Measurements from ENCODE around the gene PRMT7.

The PRMT7 gene

DNA sequence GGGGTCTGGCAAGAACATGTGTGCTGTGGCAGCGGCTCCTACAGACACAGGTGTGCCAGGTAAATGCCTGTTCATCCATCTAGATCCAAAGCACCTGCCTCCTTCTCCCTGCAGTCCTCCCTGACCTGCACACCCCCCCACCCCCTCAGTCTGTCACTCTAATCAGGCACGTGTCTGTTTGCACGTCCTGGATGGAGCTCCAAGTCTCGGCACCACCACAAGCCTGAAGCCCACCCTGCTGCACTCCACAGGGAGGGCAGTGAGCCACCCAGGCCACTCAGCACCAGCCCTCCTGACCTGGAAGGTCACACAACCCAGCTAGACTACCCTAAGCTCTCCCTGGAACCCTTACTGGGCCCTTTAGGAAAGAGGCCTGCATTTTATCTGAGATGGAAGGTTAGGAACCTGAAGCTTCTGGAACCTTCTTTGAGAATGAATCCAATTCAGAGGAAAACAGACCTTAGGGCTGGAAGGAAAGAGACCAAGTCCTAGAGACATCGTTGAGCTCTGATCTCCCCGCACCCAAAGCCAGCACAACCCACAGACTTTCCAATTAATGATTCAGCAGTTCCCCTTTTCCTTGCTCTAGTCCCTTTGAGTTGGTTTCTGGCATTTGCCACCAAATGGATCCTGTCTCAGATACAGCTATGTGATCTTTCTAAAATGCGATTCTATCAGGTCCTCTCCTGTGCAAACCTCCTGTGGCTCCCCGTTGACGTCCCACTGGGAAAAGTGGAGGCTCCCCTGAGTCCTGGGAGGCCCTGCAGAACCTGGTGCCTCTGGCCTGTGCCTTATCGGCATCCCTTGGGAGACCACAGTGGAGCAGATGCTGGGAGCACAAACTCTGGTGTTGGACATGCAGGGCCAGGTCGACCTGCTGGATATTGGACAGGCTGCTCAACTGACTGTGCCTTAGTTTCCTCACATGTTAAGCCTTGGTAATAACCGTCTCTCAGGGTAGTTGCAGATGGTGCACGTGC is 67.9 kb downstream of the PRMT7 start:
- H3K4me3 ChIP-seq (ENCODE audit: low read depth, low read length): no peak overlapping the region
- in situ Hi-C loops (cut with HindIII; ENCODE audit: low sequenced_read_pairs): no loop called here
- DNase-seq (ENCODE audit: low read depth): no peak
- TF ChIP-seq, protein P1, sequence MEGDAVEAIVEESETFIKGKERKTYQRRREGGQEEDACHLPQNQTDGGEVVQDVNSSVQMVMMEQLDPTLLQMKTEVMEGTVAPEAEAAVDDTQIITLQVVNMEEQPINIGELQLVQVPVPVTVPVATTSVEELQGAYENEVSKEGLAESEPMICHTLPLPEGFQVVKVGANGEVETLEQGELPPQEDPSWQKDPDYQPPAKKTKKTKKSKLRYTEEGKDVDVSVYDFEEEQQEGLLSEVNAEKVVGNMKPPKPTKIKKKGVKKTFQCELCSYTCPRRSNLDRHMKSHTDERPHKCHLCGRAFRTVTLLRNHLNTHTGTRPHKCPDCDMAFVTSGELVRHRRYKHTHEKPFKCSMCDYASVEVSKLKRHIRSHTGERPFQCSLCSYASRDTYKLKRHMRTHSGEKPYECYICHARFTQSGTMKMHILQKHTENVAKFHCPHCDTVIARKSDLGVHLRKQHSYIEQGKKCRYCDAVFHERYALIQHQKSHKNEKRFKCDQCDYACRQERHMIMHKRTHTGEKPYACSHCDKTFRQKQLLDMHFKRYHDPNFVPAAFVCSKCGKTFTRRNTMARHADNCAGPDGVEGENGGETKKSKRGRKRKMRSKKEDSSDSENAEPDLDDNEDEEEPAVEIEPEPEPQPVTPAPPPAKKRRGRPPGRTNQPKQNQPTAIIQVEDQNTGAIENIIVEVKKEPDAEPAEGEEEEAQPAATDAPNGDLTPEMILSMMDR (IDR thresholded peaks at IDR 0.05; ENCODE audit: low read depth, low read length, missing control alignments): no peak

DNA sequence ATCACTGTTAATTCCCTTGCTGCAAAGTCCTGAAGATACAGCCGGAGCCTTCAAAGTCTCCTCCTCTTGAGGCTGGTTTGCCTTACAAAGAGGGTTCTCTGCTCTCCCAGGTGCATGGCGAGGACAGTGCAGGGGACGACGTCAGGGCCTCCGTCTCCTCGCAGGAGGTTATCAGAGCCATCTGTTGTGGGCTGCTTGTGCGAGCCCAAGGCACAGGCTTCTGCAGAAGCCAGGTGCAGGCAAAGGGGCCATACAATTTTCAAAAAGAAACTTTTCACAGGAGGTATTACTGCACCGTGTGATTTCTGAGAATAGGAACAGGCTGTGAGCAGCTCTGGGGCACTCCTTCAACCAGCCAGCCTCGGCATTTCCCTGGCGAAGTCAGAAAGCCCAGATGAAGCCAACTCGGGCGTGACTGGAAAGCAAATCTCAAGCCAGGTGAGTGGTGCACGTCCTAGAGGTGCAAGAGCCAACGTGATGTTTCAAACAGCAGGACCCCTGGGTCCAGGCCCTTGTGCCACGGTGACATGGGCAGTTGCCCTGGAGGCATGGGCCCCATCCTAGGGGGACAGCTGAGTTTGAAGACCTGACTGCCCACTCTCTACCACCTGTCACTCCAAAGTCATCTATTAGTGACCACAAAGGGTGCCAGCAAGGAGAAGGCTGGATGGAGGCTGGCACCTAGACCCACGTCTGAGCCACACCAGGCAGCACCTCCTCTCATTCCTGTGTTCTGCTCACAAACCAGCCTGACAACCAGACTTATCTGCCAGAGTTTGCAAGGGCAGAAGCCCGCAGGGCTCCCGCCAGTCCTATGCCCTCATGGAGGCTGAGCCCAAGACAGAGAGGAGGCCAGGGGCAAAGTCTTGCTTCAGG is 68.9 kb downstream of the PRMT7 start:
- TF ChIP-seq, protein P1 (IDR thresholded peaks at IDR 0.05; ENCODE audit: low read depth, low read length, missing control alignments): no peak
- H3K4me3 ChIP-seq (ENCODE audit: low read depth, low read length): no peak overlapping the region
- in situ Hi-C loops (cut with HindIII; ENCODE audit: low sequenced_read_pairs): loop anchor here (5.0 kb wide), 1 partner anchor 43 kb away; no protein-coding TSS in a partner anchor
- no peak for DNase-seq (ENCODE audit: low read depth)

GRCh38 chr16:68380348-68380670 is 69.5 kb downstream of the PRMT7 start:
- no peak overlapping the region for H3K4me3 ChIP-seq (ENCODE audit: low read depth, low read length)
- no peak for DNase-seq (ENCODE audit: low read depth)
- in situ Hi-C loops (cut with HindIII; ENCODE audit: low sequenced_read_pairs): loop anchor here (5.0 kb wide), 1 partner anchor 42 kb away; no protein-coding TSS in a partner anchor
- TF ChIP-seq, protein P1 (IDR thresholded peaks at IDR 0.05; ENCODE audit: low read depth, low read length, missing control alignments): no peak

DNA sequence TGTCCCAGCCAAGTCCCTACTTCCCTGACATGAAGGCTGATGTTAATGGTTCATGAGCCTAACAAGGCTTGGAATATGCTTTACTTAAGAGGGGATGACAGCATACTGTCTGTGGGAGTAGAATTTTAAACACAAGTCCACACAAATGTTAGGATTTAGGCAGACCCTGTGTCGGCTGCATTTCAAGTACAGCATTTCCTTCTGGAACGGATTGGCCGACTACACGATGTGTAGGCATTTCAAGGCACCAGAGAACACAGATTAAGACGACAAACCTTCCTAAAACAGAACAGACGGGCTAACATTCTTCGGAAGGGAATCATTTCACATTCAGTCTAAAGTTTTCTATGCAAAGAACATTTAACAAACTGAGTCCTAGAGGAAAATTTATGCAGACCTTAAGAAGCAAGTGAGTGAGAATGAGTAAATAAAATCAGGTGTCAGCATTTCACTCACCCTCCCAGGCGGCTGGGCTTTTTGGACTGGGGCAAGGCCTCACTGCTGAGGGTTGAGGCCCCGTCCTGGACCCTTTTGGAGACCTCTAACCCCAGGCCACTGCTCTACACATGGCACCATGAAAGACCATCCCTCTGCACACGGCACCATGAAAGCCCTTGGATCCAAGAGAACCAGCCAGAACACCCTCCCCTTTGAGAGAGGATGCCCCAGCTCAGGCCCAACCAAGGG is 70.0 kb downstream of the PRMT7 start:
- in situ Hi-C loops (cut with HindIII; ENCODE audit: low sequenced_read_pairs): loop anchor here (5.0 kb wide), 1 partner anchor 41 kb away; no protein-coding TSS in a partner anchor
- no peak overlapping the region for H3K4me3 ChIP-seq (ENCODE audit: low read depth, low read length)
- TF ChIP-seq, protein P1 (IDR thresholded peaks at IDR 0.05; ENCODE audit: low read depth, low read length, missing control alignments): no peak
- DNase-seq (ENCODE audit: low read depth): no peak

- TF ChIP-seq, protein P1 (IDR thresholded peaks at IDR 0.05; ENCODE audit: low read depth, low read length, missing control alignments): no peak
- H3K4me3 ChIP-seq (ENCODE audit: low read depth, low read length): no peak overlapping the region
- in situ Hi-C loops (cut with HindIII; ENCODE audit: low sequenced_read_pairs): loop anchor here (5.0 kb wide), 1 partner anchor 41 kb away; no protein-coding TSS in a partner anchor
- DNase-seq (ENCODE audit: low read depth): no peak
These were observed 70.5 kb downstream of the PRMT7 start for GRCh38 chr16:68381363-68381724.

DNA sequence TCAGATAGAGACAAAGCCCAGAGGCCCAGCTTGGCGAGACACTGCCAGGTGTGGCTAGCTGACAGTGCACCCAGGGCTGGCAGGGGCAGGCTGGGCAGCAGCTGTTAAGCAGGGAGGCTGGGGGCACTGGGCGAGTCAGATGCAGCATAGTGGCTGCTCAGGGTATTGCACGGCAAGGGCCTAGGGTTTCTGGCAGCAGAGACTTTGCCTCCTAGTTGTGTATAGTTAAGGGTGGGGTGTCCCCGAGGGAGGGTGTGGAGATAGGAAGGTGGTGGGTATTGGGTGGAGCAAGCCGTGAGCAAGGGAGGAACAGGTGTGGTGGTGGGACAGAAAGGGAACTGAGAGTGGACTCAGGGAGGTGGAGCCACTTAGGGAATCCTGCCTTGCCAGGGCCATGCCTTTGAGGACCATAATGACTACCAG is 71.5 kb downstream of the PRMT7 start:
- no peak overlapping the region for H3K4me3 ChIP-seq (ENCODE audit: low read depth, low read length)
- TF ChIP-seq, protein P1 (IDR thresholded peaks at IDR 0.05; ENCODE audit: low read depth, low read length, missing control alignments): no peak
- no peak for DNase-seq (ENCODE audit: low read depth)
- in situ Hi-C loops (cut with HindIII; ENCODE audit: low sequenced_read_pairs): loop anchor here (5.0 kb wide), 1 partner anchor 40 kb away; no protein-coding TSS in a partner anchor
